GM18508 (cell line): ENCODE measurements around the gene COX6B2.
"Not testable (repeated sequence)": the region's sequence is repeated elsewhere in the genome, so short reads cannot be mapped to it uniquely, and the experiment has no call there.

Experiments
- ATAC-seq: cut with Tn5 transposase; IDR thresholded peaks from one replicate; pipeline ENCODE4 v1.9.1; 2021; ENCODE audit warnings: moderate number of reproducible peaks; ENCODE audit not compliant: insufficient read depth, unreplicated experiment

The COX6B2 gene, protein sequence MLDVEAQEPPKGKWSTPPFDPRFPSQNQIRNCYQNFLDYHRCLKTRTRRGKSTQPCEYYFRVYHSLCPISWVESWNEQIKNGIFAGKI

GRCh38 chr19:55354698-55355212, at the start of gene COX6B2:
TSS of gene COX6B2 (minus strand) at chr19:55354719. CDS start at chr19:55354521, 198 bp downstream.
- ATAC-seq, result no peak

DNA sequence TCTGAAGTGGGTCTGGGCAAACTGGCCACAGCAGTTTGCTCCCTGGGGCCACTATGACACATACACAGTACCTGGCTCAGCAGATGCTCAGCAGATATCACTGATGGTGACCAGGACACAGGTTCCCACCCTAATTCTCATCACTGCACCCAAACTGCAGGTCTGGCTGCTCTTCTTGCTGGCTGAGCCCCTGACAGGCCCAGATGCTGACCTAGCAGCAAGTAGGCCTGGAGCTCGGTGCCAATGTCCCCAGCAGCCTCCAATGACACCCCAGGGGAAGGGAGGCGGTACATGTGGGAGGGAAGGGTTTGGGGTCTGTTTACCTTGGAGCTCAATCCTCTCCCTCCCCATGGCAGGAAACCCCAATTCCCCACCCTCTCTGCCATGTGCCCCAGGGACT, 48.0 kb upstream of the COX6B2 start:
- no peak for ATAC-seq

GRCh38 chr19:55401390-55401789, 46.9 kb upstream of the COX6B2 start:
- ATAC-seq, result not testable (repeated sequence)

GRCh38 chr19:55400281-55401087, 46.0 kb upstream of the COX6B2 start:
- ATAC-seq, result no peak

DNA sequence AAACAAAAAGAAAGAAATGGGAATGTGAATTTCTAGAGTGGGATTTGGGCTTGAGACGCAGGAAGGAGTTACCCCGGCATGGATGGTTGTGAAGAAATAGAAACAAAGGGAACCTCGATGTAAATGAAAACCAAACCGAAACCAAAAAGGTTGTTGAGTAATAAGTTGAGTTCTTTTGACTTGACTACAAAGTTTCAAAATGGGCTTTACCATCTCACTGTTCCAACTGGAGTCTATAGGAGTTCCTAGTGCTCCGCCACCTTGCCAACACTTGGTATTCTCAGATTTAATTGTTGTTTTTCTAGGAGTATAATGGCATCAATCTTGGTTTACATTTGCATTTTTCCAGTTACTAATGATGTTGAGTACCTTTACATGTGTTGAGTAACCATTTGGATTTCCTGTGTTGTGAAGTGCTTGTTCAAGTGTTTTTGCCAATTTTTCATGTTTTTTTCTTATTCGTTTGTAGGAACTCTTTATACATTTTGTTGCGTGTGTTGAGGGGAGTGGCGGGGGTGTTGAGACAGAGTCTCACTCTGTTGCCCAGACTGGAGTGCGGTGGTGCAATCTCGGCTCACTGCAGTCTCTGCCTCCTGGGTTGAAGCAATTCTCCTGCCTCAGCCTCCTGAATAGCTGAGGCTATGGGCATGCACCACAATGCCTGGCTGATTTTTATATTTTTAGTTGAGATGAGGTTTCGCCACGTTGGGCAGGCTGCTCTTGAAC, 43.8 kb upstream of the COX6B2 start:
- no peak for ATAC-seq

DNA sequence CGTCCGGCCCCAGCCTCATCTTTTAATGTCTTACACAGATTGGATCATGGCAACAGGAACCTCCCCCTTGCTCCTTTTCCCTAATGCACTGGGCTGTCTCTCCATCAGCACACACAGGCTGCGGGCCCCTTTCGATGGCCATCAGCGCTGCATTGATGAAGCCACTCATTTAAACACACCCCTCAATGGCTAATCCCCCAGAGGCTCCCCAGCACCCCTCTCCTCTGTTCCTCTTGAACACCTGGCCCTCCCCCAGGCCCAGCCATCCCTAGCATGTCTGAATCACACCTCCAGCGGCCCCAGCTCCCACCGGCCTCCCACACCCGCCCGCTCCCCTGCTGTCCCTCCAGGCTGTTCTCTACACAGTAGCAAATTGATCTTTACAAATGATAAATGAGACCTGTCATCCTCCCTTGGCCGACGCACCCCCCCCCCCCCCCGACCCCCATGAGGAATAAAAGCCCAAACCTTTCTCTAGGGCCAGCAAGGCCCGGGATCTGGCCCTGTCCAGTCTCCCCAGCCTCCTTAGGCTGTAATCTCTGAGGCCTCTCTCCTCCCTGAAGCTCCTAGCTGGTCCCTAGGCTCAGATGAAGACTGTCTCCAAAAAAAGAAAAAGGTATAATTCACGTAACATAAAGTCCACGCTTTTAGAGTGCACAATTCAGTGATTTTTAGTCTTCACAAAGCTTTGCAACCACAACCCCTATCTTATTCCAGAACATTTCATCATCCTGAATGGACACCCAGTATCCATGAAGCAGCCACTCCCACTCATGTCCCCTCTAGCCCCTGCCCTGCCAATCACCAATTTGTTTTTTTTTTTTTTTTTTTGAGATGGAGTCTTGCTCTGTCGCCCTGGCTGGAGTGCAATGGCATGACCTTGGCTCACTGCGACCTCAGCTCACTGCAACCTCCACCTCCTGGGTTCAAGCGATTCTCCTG, 38.6 kb upstream of the COX6B2 start:
- no peak for ATAC-seq

DNA sequence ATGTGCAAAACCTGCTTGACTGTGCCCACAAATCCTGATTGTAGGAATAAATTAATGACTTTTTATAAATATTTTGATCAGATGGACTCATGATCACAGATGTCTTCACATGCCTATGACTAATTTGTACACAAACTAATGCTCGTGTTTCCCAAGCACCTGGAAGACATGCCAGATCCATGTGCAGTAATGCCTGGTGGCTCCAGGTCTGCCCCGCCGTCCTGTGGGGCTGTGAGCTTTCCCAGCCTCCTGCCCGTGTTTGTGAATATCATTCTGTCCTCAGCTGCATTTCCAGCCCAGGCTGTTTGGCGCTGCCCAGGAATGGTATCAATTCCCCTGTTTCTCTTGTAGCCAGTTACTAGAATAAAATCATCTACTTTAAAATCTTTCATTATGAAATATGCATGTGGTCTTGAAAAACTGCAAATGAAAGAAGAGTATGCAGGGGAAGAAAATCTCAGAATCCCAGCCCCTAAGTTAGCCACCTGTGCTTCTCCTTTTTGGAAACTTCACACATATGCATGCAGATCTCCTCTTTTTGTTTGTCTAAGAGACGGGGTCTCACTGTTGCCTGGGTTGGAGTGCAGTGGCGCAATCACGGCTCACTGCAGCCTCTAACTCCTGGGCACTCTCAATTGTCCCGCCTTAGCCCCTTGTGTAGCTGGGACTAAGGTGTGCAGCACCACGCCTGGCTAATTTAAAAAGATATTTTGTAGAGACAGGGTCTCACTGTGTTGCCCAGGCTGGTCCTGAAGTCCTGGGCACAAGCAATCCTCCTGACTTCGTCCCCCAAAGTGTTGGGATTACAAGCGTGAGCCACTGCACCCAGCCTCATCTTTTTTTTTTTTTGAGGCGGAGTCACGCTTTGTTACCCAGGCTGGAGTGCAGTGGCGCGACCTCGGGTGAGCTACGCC, 37.4 kb upstream of the COX6B2 start:
- ATAC-seq, result no peak

DNA sequence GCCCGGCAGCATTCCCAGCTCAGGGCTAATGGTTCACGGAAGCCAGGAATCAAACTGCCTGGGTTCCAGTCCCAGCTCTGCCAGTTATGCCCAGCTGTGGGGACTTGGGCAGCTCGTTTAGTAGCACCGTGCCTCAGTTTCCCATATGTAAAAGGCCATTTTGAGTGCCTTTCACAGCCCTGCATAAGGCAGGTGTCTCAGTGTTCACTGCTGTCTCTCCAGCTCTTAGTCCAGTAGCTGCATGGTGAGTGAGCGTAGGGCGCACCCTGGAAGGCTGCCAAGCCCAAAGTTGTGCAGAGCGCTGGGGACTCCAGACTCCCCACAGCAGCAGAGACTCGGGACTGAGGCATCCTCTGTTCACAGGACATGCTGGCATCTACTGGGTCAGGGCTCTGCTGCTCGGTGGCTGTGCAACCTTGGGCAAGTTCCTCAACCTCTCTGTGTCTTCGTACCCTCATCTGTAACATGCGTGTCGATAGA, 36.7 kb upstream of the COX6B2 start:
- ATAC-seq, result no peak

GRCh38 chr19:55390461-55390880, 36.0 kb upstream of the COX6B2 start:
- ATAC-seq, result no peak

- no peak for ATAC-seq
Measured at GRCh38 chr19:55389386-55390317, 35.1 kb upstream of the COX6B2 start.

GRCh38 chr19:55387736-55388497, 33.4 kb upstream of the COX6B2 start:
- ATAC-seq, result no peak

GRCh38 chr19:55386493-55386971, 32.0 kb upstream of the COX6B2 start:
- no peak for ATAC-seq

- peak; percentile 65 for ATAC-seq
Measured at GRCh38 chr19:55385724-55386492, 31.4 kb upstream of the COX6B2 start, which contains the start of gene RPL28. TSS of gene RPL28 (plus strand) at chr19:55385932. CDS start at chr19:55386358, 426 bp downstream.

DNA sequence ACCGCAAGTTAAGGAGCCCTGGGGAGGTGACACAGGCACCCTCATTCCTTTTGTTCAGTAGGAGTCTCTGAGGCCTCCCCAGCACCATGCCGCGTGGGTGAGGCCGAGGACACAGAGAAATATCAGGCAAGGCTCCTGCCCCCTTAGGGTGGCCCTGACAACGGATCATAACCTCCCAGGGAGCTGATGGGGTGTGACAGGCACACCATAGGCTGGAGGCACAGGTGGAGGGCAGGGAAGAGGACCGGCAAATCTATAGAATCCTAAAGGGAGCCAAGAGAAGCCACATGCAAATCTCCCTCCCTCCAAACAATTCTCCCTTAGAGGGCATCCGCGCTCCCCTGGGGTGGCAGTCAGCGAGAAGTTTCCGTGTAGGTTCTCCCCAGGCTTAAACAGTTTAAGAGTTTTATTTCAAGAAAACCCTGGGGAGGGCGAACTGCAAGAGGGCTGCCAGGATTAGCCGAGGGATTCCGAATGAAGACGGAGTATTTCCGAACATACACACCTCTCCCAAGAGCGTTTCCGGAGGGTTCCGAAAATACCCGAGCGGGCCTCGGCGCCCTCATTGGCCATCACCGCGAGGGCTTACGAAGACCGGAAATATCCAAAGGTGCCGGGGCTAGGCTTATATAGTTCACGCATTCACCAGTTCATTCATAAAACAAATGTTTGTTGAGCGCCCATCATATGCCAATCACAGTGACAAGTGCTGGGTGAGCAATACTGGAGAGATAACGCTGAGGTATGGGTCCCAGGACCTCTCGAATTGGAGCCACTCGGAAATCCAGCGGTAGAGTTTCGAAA, 30.6 kb upstream of the COX6B2 start:
- peak; percentile 31 for ATAC-seq

DNA sequence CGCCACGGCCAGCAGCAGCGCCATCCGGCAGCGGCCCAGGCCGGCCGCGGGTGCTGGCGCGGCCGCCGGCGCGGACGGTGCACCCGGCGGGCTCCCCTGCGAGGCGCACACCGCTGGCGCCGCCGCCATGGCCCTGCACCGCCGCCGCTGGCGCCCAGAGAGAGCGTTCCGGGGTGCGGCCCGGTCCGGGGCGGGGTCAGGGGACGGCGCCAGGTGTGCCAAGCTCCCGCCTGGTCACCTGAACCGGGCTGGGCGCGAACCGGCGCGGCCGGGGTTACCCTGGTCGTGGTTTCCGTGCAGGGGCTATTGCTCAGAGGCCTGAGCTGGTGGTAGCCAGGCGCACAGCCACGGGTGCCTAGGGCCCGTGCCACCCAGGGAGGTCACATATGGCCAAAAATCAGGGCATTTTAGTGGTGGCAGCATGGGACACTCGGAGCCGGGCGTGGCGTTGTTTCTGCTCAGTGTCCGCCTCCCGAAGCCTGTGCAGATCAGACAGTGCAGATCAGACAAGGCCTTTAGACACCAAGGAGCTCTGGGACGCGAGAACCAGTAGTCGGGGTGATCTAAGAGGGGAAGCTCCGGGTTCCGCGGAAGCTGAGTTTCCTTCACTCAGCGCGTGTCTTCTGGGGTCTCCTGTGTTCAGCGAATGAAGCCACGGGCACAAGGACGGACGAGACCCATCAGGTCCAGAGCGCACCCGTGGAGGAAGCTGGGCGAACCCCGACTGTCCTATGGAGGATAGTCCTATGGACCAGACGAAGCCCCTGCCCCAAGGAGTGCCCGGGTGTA, 29.8 kb upstream of the COX6B2 start, which contains the start of gene TMEM238:
TMEM238 (minus strand) TSS at position 162 of the 789 bp plus-strand sequence; CDS start at position 129, 33 bp downstream.
- no peak for ATAC-seq
